ENCODE results near the gene SPATA21. TPM values are rescaled to one million over a fixed set of nuclear protein-coding genes. Genes with fewer than 3 reads are reported as not detected.

SPATA21 gene
- total RNA-seq, 3 donors from 2014 or later: 0.22 TPM; not detected in 2

DNA sequence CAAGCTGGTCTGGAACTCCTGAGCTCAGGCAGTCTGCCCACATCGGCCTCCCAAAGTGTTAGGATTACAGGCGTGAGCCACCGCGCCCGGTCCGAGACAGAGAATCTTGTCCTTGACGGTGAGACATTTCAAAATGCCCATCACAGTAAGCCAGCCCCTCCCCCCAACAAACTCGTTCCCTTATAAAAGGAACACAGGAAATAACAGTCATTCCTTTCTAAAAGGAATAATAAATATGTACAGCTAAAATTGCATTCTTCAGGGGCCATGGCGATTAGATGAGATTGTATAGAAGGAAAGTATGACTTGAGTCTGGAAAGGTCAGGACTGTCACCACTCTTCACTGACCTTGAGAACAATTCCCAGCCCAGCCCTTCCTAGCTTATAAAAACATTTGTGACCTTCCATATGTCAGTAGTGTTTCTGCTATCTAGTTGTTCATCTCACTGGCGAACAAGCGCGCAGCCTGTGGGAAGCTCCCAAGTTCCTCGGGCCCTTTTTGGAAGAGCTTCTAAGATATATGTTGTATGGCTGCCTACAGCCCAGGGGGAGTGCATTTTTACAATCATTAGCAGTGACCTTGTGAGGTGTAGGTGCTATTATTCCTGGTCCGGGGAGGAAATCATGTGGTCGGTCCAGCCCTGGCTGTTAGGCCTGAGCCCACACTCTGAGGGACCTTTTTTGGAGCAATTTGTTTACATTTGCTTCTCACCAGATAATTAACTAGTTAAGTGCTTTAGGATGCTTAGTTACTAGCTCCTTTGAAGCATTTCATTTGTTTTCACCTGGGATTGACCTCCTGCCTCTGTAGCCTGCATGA, 61.5 kb downstream of the SPATA21 start:
- intact Hi-C loops (cut with DNase I, micrococcal nuclease): no loop called here
- no peaks in the 10 kb centered on the region for H3K36me3 ChIP-seq (ENCODE audit: low read depth)
- H3K9me3 ChIP-seq: no peaks in the 10 kb centered on the region
- ATAC-seq (no peak), DNase-seq (no peak)
- TF ChIP-seq, protein P1, sequence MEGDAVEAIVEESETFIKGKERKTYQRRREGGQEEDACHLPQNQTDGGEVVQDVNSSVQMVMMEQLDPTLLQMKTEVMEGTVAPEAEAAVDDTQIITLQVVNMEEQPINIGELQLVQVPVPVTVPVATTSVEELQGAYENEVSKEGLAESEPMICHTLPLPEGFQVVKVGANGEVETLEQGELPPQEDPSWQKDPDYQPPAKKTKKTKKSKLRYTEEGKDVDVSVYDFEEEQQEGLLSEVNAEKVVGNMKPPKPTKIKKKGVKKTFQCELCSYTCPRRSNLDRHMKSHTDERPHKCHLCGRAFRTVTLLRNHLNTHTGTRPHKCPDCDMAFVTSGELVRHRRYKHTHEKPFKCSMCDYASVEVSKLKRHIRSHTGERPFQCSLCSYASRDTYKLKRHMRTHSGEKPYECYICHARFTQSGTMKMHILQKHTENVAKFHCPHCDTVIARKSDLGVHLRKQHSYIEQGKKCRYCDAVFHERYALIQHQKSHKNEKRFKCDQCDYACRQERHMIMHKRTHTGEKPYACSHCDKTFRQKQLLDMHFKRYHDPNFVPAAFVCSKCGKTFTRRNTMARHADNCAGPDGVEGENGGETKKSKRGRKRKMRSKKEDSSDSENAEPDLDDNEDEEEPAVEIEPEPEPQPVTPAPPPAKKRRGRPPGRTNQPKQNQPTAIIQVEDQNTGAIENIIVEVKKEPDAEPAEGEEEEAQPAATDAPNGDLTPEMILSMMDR (IDR thresholded peaks at IDR 0.05): no peak
- no peak overlapping the region for H3K4me3 ChIP-seq
- peaks cover 36% of the 10 kb centered on the region for H3K4me1 ChIP-seq (ENCODE audit: low read depth)

DNA sequence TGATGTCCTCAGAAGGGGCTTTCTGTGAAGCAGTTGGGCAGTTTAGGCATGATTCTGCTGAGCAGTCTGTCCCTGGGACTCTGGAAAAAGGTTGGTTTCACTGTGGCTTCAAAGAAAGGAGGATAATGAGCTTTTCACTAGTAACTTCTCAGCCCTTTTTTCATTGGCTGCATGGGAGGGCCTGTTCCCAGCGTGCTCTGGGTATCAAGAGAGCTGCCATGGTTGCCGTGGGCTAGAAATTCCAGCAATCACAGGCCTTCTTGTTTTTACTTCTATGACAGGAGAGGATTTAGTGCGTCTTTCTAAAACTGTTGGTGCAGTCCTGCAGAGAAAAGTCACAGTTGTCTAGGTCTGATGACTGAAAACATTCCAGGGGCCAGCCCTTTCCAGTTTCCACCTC, 63.0 kb downstream of the SPATA21 start:
- no peak for DNase-seq
- Histone ChIP-seq H3K9me3 (no peaks in the 10 kb centered on the region), H3K4me1 (ENCODE audit: low read depth) (peaks cover 36% of the 10 kb centered on the region), H3K36me3 (ENCODE audit: low read depth) (no peaks in the 10 kb centered on the region), H3K4me3 (no peak overlapping the region)
- TF ChIP-seq, protein P1 (IDR thresholded peaks at IDR 0.05): no peak
- no peak for ATAC-seq
- intact Hi-C loops (cut with DNase I, micrococcal nuclease): no loop called here

DNA sequence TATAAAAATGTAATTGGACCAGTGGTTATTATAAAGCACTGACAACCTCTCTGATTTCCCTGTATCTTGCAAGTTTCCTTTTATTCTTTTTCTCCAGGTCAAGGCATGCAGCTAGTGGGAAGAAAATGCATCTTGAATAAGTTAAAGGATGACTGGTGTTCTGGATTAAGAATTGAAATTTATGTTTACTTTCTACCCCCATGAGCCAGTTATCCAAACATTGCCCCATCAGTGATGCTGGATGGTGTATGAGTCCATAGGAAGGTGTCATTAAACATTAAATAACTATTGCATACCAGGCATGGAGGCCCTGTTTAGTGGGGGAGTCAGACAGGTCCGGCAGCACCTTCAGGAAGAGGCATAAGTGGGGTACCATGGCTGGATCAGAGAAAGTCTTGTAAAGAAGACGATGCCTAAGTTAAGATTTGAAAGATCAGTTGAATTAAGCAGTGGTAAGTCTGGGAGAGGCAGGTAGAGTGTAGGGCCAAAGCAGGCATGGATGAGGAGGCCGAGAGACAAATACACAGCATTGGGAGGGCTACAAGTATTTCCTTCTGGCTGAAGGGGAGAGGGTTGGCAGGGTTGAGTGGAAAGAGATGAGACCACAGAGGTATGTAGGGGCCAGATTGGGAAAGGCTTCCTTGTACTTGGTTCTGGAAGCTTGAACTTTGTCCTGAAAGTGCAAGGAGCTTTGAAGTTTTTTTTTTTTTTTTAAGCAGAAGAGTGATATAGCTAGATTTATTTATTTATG, 64.5 kb downstream of the SPATA21 start:
- DNase-seq: no peak
- intact Hi-C loops (cut with DNase I, micrococcal nuclease): no loop called here
- TF ChIP-seq, protein P1 (IDR thresholded peaks at IDR 0.05): no peak
- Histone ChIP-seq H3K36me3 (ENCODE audit: low read depth) (no peaks in the 10 kb centered on the region), H3K4me1 (ENCODE audit: low read depth) (peaks cover 45% of the 10 kb centered on the region), H3K4me3 (no peak overlapping the region), H3K9me3 (no peaks in the 10 kb centered on the region)
- no peak for ATAC-seq

- intact Hi-C loops (cut with DNase I, micrococcal nuclease): no loop called here
- Histone ChIP-seq H3K36me3 (ENCODE audit: low read depth) (no peaks in the 10 kb centered on the region), H3K4me1 (ENCODE audit: low read depth) (peaks cover 47% of the 10 kb centered on the region), H3K4me3 (no peak overlapping the region), H3K9me3 (no peaks in the 10 kb centered on the region)
- ATAC-seq (no peak), DNase-seq (no peak)
- TF ChIP-seq, protein P1 (IDR thresholded peaks at IDR 0.05): no peak
Observed at GRCh38 chr1:16371725-16372124, 65.5 kb downstream of the SPATA21 start.

- Histone ChIP-seq H3K4me3 (no peak overlapping the region), H3K36me3 (ENCODE audit: low read depth) (no peaks in the 10 kb centered on the region), H3K9me3 (no peaks in the 10 kb centered on the region), H3K4me1 (ENCODE audit: low read depth) (peaks cover 30% of the 10 kb centered on the region)
- DNase-seq: no peak
- intact Hi-C loops (cut with DNase I, micrococcal nuclease): no loop called here
- ATAC-seq: no peak
- TF ChIP-seq, protein P1 (IDR thresholded peaks at IDR 0.05): no peak
Observed at GRCh38 chr1:16369821-16370220, 67.4 kb downstream of the SPATA21 start.

All from mucosa of descending colon (tissue), 3 donors.